NT2/D1 (cell line): ENCODE data around the gene SHISA7.
"Not testable (repeated sequence)": the region's sequence is repeated elsewhere in the genome, so short reads cannot be mapped to it uniquely, and the experiment has no call there.

ENCODE experiments used
- DNase-seq: peaks from one replicate; pipeline ENCODE4 v3.0.0-alpha.2; 2011; ENCODE audit warnings: low read depth, low spot score
- H3K27me3 ChIP-seq: 2 replicates; pipeline ENCODE4 v1.6.0; 2011; ENCODE audit warnings: mild to moderate bottlenecking; ENCODE audit not compliant: insufficient read length, insufficient read depth
- H3K36me3 ChIP-seq: 2 replicates; pipeline ENCODE4 v1.6.1; 2011; ENCODE audit warnings: mild to moderate bottlenecking, low read length, mixed read lengths; ENCODE audit not compliant: insufficient read depth, insufficient read length
- H3K4me1 ChIP-seq: 2 replicates; pipeline ENCODE4 v1.5.1; 2011; ENCODE audit not compliant: insufficient read depth, insufficient read length
- H3K4me3 ChIP-seq: 2 replicates; pipeline ENCODE4 v1.5.1; 2011; ENCODE audit warnings: low read depth; ENCODE audit not compliant: insufficient read length
- H3K9ac ChIP-seq: 2 replicates; pipeline ENCODE4 v1.6.0; 2011; ENCODE audit warnings: low read depth; ENCODE audit not compliant: insufficient read length
- H3K9me3 ChIP-seq: 2 replicates; pipeline ENCODE4 v1.5.1; 2011; ENCODE audit warnings: mild to moderate bottlenecking, low read length; ENCODE audit not compliant: insufficient read depth
- SUZ12 ChIP-seq: IDR thresholded peaks from 2 replicates; pipeline ENCODE4 v1.6.1; 2011; ENCODE audit not compliant: insufficient read length, insufficient read depth; ENCODE audit errors: extremely low read depth
- YY1 ChIP-seq: IDR thresholded peaks from 2 replicates; pipeline ENCODE4 v1.6.1; 2011; ENCODE audit not compliant: insufficient read length, insufficient read depth
- ZNF274 ChIP-seq: IDR thresholded peaks from 2 replicates; pipeline ENCODE4 v1.6.1; 2011; ENCODE audit warnings: mild to moderate bottlenecking, low read depth, low read length

The SHISA7 gene

GRCh38 chr19:55432241-55432959 lies 10.7 kb downstream of the SHISA7 start:
- no peak for DNase-seq
- Histone ChIP-seq H3K27me3 (peaks cover 26% of the 10 kb centered on the region), H3K9ac (no peak overlapping the region), H3K9me3 (no peaks in the 10 kb centered on the region; the same call in 1 of the 2 replicates), H3K4me1 (peaks cover 2% of the 10 kb centered on the region), H3K36me3 (no peaks in the 10 kb centered on the region), H3K4me3 (no peak overlapping the region)
- TF ChIP-seq SUZ12, result no peak
- TF ChIP-seq ZNF274, result no peak
- TF ChIP-seq YY1, result no peak

DNA sequence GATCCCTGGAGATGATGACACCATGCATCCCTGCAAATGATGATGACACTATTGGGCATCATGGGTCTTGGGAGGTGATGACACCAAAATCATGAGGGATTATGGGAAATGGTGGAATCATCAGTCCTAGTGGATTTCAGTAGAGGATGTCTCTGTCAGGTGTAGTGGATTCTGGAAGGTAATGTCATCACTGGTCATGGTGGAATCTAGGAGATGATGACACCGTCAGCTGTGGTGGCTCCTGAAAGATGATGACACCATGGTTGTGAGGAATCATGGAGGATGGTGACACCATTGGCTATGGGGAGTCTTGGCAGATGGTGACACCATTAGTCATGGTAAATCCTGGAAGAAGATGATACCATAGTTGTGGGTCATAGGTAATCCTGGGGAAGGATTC lies 11.9 kb downstream of the SHISA7 start:
- no peaks in the 10 kb centered on the region for H3K36me3 ChIP-seq
- no peaks in the 10 kb centered on the region; the same call in 1 of the 2 replicates for H3K9me3 ChIP-seq
- peaks cover 2% of the 10 kb centered on the region for H3K4me1 ChIP-seq
- no peak for DNase-seq
- H3K27me3 ChIP-seq, result peaks cover 18% of the 10 kb centered on the region
- no peak overlapping the region for H3K9ac ChIP-seq
- TF ChIP-seq SUZ12, result no peak
- no peak for TF ChIP-seq YY1
- no peak for TF ChIP-seq ZNF274
- H3K4me3 ChIP-seq, result no peak overlapping the region

DNA sequence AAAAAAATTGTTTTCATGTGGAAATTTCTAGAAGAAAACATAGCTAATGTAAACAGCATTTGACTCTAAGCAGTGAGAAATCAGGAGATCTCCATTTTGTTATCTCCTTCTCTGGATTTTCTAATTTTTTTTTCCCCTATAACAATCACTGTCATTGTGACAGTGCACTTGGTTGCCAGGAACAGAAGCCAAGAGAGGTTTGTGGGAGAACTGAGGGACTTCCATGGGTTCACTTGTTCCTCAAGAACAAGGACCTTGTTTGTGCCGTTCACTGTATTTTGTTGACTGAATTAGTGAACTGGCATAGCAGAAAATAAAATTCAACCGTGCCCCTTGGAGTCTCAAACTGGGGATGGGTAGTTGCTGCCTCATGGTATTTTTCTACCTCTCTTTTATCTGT lies 17.1 kb downstream of the SHISA7 start:
- Histone ChIP-seq H3K9me3 (no peaks in the 10 kb centered on the region; the same call in 1 of the 2 replicates), H3K4me3 (no peak overlapping the region), H3K9ac (no peak overlapping the region), H3K27me3 (no peaks in the 10 kb centered on the region), H3K36me3 (no peaks in the 10 kb centered on the region), H3K4me1 (peaks cover 2% of the 10 kb centered on the region)
- DNase-seq, result no peak
- TF ChIP-seq ZNF274, result no peak
- TF ChIP-seq YY1, result no peak
- no peak for TF ChIP-seq SUZ12

DNA sequence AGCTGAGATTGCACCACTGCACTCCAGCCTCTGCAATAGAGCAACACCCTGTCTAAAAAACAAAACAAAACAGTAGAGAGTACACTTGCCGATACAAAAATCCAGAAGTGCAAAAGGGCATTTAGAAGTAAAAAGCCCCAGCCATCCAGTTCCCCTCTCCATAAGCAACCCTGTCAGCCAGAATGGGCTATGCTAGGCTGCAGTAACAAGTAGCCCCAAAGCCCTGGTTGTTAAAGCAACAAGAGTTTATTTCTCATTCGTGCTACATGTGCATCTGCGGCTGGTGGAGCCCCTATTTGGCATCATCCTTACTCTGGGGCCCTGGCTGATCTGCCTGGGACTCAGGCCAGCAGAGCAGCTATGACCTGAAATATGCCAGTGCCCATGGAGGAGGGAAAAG lies 18.6 kb downstream of the SHISA7 start:
- peaks cover 2% of the 10 kb centered on the region for H3K4me1 ChIP-seq
- H3K9ac ChIP-seq, result no peak overlapping the region
- TF ChIP-seq SUZ12, result no peak
- TF ChIP-seq YY1, result no peak
- TF ChIP-seq ZNF274, result no peak
- peaks cover 7% of the 10 kb centered on the region; the same call in 1 of the 2 replicates for H3K9me3 ChIP-seq
- DNase-seq, result no peak
- no peaks in the 10 kb centered on the region for H3K36me3 ChIP-seq
- peaks cover 6% of the 10 kb centered on the region for H3K27me3 ChIP-seq
- H3K4me3 ChIP-seq, result no peak overlapping the region

DNA sequence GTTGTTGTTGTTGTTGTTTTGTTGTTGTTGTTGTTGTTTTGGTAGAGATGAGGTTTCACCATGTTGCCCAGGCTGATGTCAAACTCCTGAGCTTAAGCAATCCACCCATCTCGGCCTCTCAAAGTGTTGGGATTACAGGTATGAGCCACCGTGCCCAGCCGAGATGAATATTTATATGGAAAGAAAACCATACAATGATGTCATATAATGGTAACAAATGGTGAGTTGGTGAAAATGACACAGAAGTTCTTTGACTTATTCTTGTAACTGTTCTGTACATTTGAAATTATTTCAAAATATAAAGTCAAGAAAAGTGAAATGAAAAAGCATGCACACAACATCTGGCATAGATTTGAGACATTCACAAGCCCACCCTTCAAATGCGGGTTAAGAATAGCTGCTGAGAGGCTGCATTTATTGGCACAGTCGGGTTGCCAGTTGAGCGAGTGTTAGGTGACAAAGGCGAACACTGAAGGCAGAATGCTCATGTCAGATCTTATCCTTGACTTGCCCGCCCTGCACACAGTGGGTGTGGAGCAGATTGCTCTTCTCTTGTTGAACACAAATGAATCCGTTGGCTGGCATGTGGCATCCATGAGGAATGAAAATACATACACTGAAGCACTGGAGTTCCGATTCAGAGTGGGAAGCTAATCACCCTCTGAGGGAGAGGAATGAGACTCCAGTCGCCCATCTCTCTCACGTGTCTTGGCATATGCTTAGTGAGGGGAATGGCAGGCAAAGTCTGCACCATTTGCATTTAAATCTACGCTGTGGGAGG lies 19.7 kb downstream of the SHISA7 start:
- Histone ChIP-seq H3K27me3 (peaks cover 10% of the 10 kb centered on the region), H3K9me3 (peaks cover 10% of the 10 kb centered on the region; the same call in 1 of the 2 replicates), H3K9ac (no peak overlapping the region), H3K4me1 (no peaks in the 10 kb centered on the region), H3K36me3 (no peaks in the 10 kb centered on the region), H3K4me3 (no peak overlapping the region)
- DNase-seq, result no peak
- TF ChIP-seq YY1 (no peak), ZNF274 (no peak), SUZ12 (no peak)

- H3K4me3 ChIP-seq, H3K36me3 ChIP-seq, H3K9ac ChIP-seq, H3K4me1 ChIP-seq, DNase-seq, H3K27me3 ChIP-seq: not testable (repeated sequence)
- H3K9me3 ChIP-seq, result peaks cover 10% of the 10 kb centered on the region; the same call in 1 of the 2 replicates
Measured at GRCh38 chr19:55421281-55421680, 21.8 kb downstream of the SHISA7 start.

DNA sequence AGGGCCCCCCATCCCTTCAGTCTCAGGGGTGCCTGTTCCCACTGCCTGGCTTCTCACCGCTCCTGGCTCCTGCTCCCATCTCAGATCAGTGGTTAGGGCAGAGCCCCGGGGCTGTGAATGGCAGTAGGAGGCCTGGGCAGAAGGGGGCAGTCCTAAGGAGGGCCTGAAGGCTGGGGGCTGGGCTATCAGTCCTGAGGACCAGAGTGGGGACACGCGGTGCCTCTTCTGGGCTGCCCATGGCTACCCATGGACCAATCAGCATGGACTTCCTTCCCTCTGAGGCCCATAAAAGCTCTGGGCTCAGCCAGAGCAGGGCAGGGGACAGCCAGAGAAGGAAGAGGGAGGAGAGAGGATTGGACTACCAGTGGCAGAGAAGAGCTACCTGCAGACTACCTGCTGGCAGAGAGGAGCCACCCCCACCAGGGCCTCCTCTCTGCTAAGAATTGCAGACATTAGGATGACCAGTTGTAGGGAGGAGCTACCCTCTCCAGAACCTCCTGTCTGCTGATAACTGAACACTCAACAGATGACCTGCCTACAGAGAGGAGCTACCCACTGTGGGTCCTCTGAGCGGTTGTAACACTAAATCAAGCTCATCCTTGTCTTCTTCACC lies 23.4 kb downstream of the SHISA7 start:
- Histone ChIP-seq H3K9me3 (peaks cover 10% of the 10 kb centered on the region; the same call in 1 of the 2 replicates), H3K9ac (no peak overlapping the region), H3K27me3 (peaks cover 10% of the 10 kb centered on the region), H3K36me3 (no peaks in the 10 kb centered on the region), H3K4me1 (no peaks in the 10 kb centered on the region), H3K4me3 (no peak overlapping the region)
- no peak for DNase-seq
- no peak for TF ChIP-seq YY1
- TF ChIP-seq ZNF274, result no peak
- TF ChIP-seq SUZ12, result no peak
